ENCODE results near the gene PTTG2.

PTTG2 gene

GRCh38 chr4:37989398-37990260 is 29.4 kb downstream of the PTTG2 start:
- DNase-seq, result no peak

DNA sequence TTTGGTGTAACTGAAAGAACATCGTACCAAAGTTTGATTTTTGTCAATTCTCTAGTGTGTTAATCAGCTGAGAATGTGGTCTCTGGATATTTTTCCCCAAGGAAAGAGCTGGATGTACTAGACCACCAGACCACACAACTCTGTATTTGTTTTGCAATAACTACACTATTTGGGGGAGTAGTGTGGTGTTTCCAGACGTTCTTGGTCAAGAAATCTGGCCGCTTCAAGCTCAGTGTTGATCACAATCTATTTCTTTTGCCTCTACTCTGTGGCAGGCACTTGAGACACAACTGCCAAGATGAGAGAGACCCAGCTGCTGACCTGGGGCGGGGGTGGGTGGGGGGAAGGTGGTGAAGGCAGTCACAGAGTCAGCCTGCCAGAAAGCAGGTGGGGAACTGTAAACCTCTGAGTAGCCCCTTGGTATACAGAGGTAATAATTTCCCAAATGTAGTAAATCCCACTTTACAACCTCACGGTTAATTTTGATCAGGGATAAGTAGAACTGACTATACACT is 30.6 kb downstream of the PTTG2 start:
- no peak for DNase-seq

DNA sequence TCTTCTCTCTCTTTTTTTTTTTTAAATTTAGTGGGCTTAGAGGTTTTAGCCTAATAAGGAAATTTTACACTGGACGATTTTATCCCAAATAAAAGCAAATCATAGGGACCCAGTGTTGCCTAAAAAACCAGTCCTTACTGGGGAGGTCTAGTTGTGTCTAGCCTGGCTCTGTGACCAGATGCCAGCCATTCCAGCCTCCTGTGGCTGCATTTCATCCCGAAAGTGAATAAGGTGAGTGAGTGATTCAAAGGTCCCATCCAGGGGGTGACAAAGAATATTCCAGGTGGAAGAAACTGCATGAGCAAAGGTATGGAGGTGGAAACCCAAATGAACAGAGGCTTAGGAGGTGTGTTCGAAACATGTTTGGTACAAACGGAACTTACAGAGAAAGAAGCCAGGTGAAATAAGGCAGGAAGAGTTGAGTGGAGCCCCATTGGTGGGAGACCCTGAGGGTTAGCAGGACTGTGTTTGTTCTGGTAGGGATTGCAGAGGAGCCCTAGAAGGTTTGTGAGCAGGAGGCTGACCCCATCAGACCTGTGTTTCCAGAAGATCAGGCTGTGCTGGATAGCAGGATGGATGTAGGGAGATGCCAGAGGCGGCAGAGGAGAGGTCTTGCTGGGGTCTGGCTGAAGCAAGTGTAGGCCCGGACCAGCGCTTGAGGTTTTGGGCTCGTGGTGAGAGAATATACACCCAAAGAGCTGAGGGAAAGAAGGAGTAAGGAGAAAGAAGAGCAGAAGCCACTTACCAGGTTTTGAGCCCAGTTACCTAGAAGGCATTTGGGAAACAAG is 31.6 kb downstream of the PTTG2 start:
- DNase-seq, result no peak

- no peak for DNase-seq
Measured at GRCh38 chr4:37993806-37994205, 33.6 kb downstream of the PTTG2 start.

- DNase-seq, result no peak
Measured at GRCh38 chr4:37994569-37994968, 34.4 kb downstream of the PTTG2 start.

- no peak for DNase-seq
Measured at GRCh38 chr4:37995299-37995821, 35.2 kb downstream of the PTTG2 start.

GRCh38 chr4:37995981-37996775 is 36.0 kb downstream of the PTTG2 start:
- no peak for DNase-seq

GRCh38 chr4:37998226-37998625 is 38.0 kb downstream of the PTTG2 start:
- no peak for DNase-seq

DNA sequence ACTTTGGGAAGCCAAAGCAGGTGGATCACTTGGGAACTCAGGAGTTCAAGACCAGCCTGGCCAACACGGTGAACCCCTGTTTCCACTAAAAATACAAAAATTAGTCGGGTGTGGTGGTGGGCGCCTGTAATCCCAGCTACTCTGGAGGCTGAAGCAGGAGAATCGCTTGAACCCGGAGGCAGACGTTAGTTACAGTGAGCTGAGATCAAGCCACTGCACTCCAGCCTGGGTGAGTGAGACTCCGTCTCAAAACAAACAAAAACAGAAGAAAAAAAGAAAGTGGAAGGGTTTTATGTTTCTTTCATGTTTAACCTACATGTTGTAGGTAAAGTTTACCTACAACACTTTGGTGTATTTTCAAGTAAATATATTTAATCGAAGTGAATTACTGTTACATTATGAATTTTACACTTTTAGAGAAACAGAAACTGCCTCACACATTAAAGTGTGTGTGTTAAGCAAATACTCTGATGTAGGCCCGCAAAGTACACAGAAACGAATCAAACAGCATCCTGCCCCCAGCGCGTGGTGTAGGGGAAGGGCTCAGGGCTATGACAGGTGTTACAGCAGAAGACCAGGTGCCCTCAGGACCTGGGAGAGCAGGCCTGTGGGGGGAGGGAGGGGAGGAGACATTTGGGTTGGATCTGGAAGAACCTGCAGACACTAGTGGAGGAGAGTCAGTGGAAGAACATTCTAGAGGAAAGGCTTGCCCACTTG is 39.0 kb downstream of the PTTG2 start:
- DNase-seq, result no peak

DNA sequence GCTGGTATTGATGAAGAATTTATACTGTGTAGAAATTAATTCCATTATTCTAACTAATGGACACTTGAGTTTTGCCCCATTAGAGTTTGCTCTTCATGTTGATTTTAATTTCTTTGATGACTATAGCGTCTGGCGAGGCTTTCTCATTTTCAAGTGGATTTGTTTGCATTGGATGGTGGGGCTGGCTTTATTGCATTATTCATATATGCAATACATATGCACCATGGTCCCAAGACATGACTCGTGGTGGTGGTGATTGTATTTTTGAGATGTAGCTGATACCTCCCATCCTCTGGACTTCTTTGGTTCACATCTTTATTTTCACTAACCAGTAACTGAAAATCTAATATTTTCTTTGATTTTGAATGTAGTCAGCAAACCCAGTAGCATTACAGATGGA is 39.8 kb downstream of the PTTG2 start:
- DNase-seq, result no peak

GRCh38 chr4:38001927-38002326 is 41.7 kb downstream of the PTTG2 start:
- no peak for DNase-seq

DNA sequence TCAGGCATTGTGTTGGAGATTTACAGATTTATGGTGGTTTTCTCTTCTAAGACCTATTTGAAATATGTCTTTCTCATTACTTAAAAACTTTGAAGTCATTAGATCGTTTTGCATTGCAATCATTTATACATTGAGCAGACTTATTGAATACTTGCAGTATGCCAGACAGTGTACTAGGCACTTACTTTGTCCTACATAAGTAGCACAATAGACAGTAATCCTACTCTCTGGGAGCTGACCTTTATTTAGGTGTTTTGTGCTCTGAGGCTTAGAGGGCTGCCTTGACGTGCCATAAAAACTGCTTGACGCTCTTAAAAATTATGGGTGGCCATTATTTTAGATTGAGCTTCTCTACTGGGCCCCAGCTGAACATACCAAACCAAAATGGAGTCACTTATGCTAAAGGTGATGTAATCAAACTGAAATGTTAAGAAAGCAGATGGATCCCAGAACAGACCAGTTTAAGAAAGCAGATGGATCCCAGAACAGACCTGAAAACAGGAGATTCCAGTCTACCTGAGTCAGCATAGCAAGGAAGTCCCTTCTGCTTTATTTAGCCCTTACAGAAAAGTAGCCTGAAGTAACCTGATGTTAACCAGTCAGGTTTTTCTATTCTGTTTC is 42.4 kb downstream of the PTTG2 start:
- no peak for DNase-seq

DNA sequence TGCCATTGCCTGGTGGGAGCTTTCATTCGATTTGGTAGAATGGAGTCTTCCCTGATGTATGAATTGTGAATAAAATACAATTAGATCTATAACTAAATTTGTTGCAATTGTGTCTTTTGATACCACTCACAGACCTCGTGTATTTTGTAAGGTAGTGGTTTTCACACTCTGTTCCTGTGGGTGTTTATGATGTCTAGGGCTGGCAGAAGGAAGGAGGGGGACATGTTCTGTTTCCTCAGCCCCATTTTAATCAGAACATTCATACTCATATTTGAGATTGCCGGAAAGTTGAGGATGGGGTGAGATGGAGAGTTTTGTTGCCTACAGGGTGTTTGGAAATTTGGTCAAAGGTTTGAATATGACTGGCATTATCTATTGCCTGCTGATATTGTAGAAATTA is 42.9 kb downstream of the PTTG2 start:
- DNase-seq, result no peak

GRCh38 chr4:38003628-38004027 is 43.4 kb downstream of the PTTG2 start:
- no peak for DNase-seq

- no peak for DNase-seq
Measured at GRCh38 chr4:38004062-38004461, 43.9 kb downstream of the PTTG2 start.

GRCh38 chr4:38004887-38005286 is 44.7 kb downstream of the PTTG2 start:
- no peak for DNase-seq

DNA sequence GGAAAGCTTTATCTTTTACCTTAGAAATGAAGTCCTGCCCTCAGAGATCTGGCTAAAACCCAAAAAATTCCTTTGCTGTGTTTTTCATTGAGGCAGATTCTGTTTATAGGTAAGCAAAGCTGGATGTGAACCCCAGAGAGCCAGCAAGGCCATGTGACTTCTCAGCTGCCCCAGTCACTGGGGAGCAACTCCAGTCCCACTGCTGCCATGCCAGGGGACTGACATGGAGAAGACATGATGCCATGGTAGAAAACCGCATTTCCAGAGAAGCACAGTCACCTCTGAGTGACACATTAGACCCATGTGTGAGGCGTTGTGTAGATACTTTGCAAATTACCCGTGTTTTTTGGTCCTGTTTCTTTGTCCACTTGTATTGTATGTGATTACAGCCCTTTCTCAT is 45.4 kb downstream of the PTTG2 start:
- DNase-seq, result no peak

DNA sequence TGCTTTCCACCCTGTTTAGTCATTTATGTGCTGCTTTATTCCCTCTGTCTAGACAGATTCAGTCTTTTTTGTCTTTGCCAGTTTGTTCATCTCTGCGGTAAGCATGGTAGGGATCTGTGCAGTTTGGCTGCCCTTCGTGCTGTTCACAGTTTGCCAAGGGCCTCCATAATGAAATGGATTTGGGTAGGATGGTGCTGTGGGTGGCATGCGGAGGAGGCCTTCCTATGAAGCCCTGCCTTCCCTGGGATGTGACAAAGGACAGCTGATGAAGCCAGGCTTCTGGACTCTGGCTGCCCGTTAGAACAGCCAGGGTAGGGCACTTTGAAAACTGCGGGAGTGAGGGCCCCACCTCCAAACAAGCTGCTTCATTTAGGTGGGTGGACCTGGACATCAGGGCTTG is 47.4 kb downstream of the PTTG2 start:
- no peak for DNase-seq

- DNase-seq, result no peak
Measured at GRCh38 chr4:38008571-38009021, 48.4 kb downstream of the PTTG2 start.

- no peak for DNase-seq
Measured at GRCh38 chr4:38009421-38009820, 49.2 kb downstream of the PTTG2 start.

DNA sequence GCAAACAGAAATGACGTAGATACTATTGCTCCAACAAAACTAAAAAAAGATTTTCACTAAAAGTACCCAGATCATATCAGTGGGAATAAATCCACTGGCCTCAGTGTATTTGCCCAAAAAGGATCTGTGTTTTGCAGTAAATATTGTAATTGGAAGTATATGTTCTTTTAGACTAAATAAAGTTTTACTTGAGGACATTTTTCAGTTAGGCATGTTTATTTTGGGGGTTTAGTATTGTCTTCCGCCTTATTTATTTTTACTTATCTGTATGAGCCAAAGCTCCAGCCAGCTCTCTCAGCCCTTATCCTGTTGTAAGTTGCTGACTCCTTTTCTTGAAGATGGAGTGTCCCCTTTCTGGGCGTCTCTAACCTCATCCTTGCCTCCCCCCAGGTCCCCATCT is 49.8 kb downstream of the PTTG2 start:
- DNase-seq, result no peak

All from stimulated activated CD4-positive, alpha-beta T cell treated with anti-CD3 and anti-CD28 coated beads, Interleukin-2, amount 100 ng/mL, for 24 hours (primary cell).